Suppressor macrophage treated with lipopolysaccharide for 4 hours (primary cell): ENCODE results near the gene CSNK1E.

Source experiments
- DNase-seq: peaks from one replicate; pipeline ENCODE4 v3.0.0-alpha.2; 2020

The CSNK1E gene

GRCh38 chr22:38272373-38273134 is 44.7 kb downstream of the CSNK1E start, which contains the start of gene TMEM184B:
Gene TMEM184B, minus strand, starts transcription at chr22:38273010. Its CDS starts 25,049 bp downstream, at chr22:38247961.
- DNase-seq: peak; percentile 92

- no peak for DNase-seq
Measured at GRCh38 chr22:38271927-38272372, 45.3 kb downstream of the CSNK1E start.

- DNase-seq: no peak
Measured at GRCh38 chr22:38271101-38271500, 46.1 kb downstream of the CSNK1E start.

- no peak for DNase-seq
Measured at GRCh38 chr22:38270091-38270992, 46.9 kb downstream of the CSNK1E start.

GRCh38 chr22:38269466-38269865 is 47.8 kb downstream of the CSNK1E start:
- no peak for DNase-seq

- peak; percentile 34 for DNase-seq
Measured at GRCh38 chr22:38267086-38267485, 50.1 kb downstream of the CSNK1E start.

GRCh38 chr22:38266120-38266519 is 51.1 kb downstream of the CSNK1E start:
- no peak for DNase-seq

- no peak for DNase-seq
Measured at GRCh38 chr22:38264322-38264843, 52.9 kb downstream of the CSNK1E start.

- DNase-seq: peak; percentile 35
Measured at GRCh38 chr22:38262051-38262795, 55.0 kb downstream of the CSNK1E start.

GRCh38 chr22:38260761-38261681 is 56.2 kb downstream of the CSNK1E start:
- DNase-seq: peak; percentile 7

GRCh38 chr22:38259370-38259769 is 57.9 kb downstream of the CSNK1E start:
- DNase-seq: no peak

GRCh38 chr22:38258895-38259294 is 58.3 kb downstream of the CSNK1E start:
- DNase-seq: no peak

- DNase-seq: no peak
Measured at GRCh38 chr22:38257650-38258250, 59.5 kb downstream of the CSNK1E start.

GRCh38 chr22:38257181-38257580 is 60.1 kb downstream of the CSNK1E start:
- DNase-seq: no peak

GRCh38 chr22:38255697-38256096 is 61.5 kb downstream of the CSNK1E start:
- no peak for DNase-seq

- no peak for DNase-seq
Measured at GRCh38 chr22:38251341-38251692, 65.9 kb downstream of the CSNK1E start.

- DNase-seq: no peak
Measured at GRCh38 chr22:38250643-38251340, 66.4 kb downstream of the CSNK1E start.

GRCh38 chr22:38249803-38250642 is 67.2 kb downstream of the CSNK1E start:
- no peak for DNase-seq

GRCh38 chr22:38249301-38249700 is 67.9 kb downstream of the CSNK1E start:
- DNase-seq: no peak

GRCh38 chr22:38248280-38248679 is 69.0 kb downstream of the CSNK1E start:
- no peak for DNase-seq
